IMR-90 (cell line): ENCODE data around the gene ELL2.

Experiments used
- BHLHE40 ChIP-seq: fragments of 150-350 bp; IDR thresholded peaks from 2 replicates; pipeline ENCODE4 v1.6.1; 2016; ENCODE audit warnings: mild to moderate bottlenecking, low read depth, low read length
- CEBPB ChIP-seq: IDR thresholded peaks from 2 replicates; pipeline ENCODE4 v1.6.1; 2012; ENCODE audit warnings: low read depth, low read length, improper control_type of control experiment
- CTCF ChIP-seq: conservative IDR thresholded peaks from 2 replicates; pipeline ENCODE4 v1.5.1; 2012; ENCODE audit warnings: mild to moderate bottlenecking, low read depth, low read length, improper control_type of control experiment
- MAFK ChIP-seq: IDR thresholded peaks from 2 replicates; pipeline ENCODE4 v1.6.1; 2012; ENCODE audit warnings: low read depth, low read length, improper control_type of control experiment
- POLR2A ChIP-seq: IDR thresholded peaks from 2 replicates; pipeline ENCODE4 v1.6.1; 2012; ENCODE audit warnings: mild to moderate bottlenecking, low read depth, low read length
- SMC3 ChIP-seq: fragments of 150-350 bp; IDR thresholded peaks from 2 replicates; pipeline ENCODE4 v1.6.1; 2016; ENCODE audit warnings: low read depth, mild to moderate bottlenecking, antibody characterized with exemption, low read length, moderate library complexity
- USF2 ChIP-seq: fragments of 150-350 bp; IDR thresholded peaks from 2 replicates; pipeline ENCODE4 v1.6.1; 2017; ENCODE audit warnings: mild to moderate bottlenecking, antibody characterized with exemption, low read length, low read depth

DNA sequence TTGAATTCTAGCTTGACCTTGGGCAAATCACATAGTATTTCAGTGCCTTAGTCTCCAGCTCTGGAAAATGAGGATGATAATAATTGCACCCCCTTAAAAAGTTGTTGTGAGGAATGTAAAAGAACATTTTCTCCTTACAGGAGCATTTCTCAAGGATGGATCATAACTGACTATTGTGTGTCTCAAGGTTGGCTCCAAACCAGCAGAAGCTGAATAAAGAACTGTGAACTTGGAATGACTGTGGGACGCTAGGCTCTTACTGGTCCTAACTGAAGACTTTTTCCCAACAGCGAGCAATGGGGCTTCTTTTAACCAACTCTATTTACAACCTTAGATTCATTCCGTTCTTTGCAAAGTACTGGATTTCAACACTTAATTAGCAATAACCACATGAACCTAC, 113.0 kb downstream of the ELL2 start:
- TF ChIP-seq CTCF (no peak), POLR2A (no peak), SMC3 (no peak), CEBPB (no peak), USF2 (no peak), BHLHE40 (no peak), MAFK (no peak)
